Gastroesophageal sphincter (tissue), 4 donors: ENCODE measurements around the gene TLCD1. TPM values are rescaled to one million over a fixed set of nuclear protein-coding genes. Genes with fewer than 3 reads are reported as not detected.

Experiments
- ATAC-seq: fragments of 150-250 bp; one replicate; pipeline ENCODE4 v1.9.1; 2016; ENCODE audit warnings: mild to moderate bottlenecking, moderate library complexity
- H3K27ac ChIP-seq, 4 donors: fragments of 200-600 bp; sonication (generic) in 3 of 4; 1 replicate in 3 of 4; 2 replicates in 1 of 4; pipeline ENCODE4 v1.5.1; 2016 to 2019
- H3K27me3 ChIP-seq: fragments of 200-600 bp; sonication (generic); one replicate; pipeline ENCODE4 v1.5.1; 2019
- H3K36me3 ChIP-seq, 2 donors: fragments of 200-600 bp; sonication (generic); one replicate each; pipeline ENCODE4 v1.5.1; 2019; ENCODE audit warnings: control low read depth in 1 of 2
- H3K4me1 ChIP-seq, 3 donors: fragments of 200-600 bp; sonication (generic); 1 replicate in 2 of 3; 2 replicates in 1 of 3; pipeline ENCODE4 v1.5.1; 2016 to 2019; ENCODE audit warnings: control low read depth in 2 of 3
- H3K4me3 ChIP-seq, 2 donors: fragments of 200-600 bp; sonication (generic); one replicate each; pipeline ENCODE4 v1.5.1; 2019; ENCODE audit warnings: mild to moderate bottlenecking in 1 of 2, moderate library complexity in 1 of 2
- H3K9me3 ChIP-seq, 3 donors: fragments of 200-600 bp; sonication (generic); one replicate each; pipeline ENCODE4 v1.5.1; 2017 to 2019; ENCODE audit warnings: control low read depth in 2 of 3
- EP300 ChIP-seq: sonication (generic); formaldehyde crosslinking; IDR thresholded peaks from one replicate; pipeline ENCODE4 v1.6.1; 2017; ENCODE audit warnings: antibody characterized with exemption, mild to moderate bottlenecking
- POLR2A ChIP-seq, 2 donors: fragments of 450-650 bp; IDR thresholded peaks; one replicate each; pipeline ENCODE4 v1.6.1; 2017; ENCODE audit warnings: antibody characterized with exemption in 2 of 2, mild to moderate bottlenecking in 2 of 2, moderate library complexity in 1 of 2
- POLR2AphosphoS5 ChIP-seq: sonication (generic); formaldehyde crosslinking; IDR thresholded peaks from one replicate; pipeline ENCODE4 v1.6.1; 2017; ENCODE audit warnings: antibody characterized with exemption
- WGBS, 2 donors: methylation state at CpG; one replicate each; pipeline ENCODE4 v1.1.5; 2018; ENCODE audit warnings: low coverage in 1 of 2; 5-methylcytosine and 5-hydroxymethylcytosine counted together
- total RNA-seq, 4 donors: library from RNA; depleted of rRNA; stranded (reverse); fragments of >200 nt; gene quantifications; one replicate each; pipeline ENCODE4 v1.1.0, GENCODE V29; 2016
- TF ChIP-seq, protein P1 (sequence below), 4 experiments: fragments of 200-600 bp in 2 of 4; fragments of 450-650 bp in 2 of 4; sonication (generic) in 1 of 4; IDR thresholded peaks; one replicate each; pipeline ENCODE4 v1.5.1; 2017 to 2019; ENCODE audit warnings: antibody characterized with exemption in 4 of 4, mild to moderate bottlenecking in 2 of 4, moderate library complexity in 2 of 4

The TLCD1 gene
- total RNA-seq, 4 donors from 2014 or later: 1.1 to 2.8 TPM; not detected in 2

DNA sequence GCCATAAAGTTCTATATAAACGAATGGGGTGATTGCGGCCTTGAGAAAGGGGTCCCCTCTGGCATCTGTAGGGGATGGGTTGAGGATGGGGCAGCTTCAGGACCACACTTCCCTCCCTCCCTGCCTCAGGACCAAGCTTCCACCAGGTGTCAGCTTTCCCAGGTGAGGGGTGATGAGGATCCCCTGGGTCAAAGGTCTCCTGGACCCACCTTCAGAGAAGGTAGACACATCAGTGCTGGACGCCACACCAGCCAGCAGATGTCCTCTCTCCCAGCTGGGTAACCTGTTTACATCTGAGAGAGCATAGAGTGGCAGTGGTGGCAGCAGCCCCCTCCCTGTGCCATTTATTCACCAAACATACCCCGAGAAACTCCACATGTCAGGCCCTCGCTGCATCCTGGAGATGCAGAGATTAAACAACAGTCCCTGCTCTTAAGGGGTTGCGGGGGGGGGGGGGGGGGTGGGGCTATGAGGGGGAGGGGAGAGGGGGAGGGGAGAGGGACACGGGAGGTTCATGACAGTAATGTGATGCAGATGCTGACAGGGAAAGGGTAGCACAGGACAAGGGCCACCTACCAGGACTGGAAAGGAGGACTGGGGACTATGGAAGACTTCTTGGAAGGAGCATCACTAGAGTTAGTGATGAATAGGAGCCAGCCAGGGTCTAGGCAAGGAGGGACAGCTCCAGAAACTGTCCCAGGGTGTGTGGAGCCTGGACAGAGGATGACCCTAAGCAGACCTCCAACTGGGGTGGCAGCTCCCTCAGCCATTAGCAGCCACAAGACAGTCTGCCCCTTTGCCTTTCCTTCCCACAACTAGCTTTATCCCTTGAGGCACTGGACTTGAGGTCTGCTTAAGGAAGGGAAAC, 19.3 kb downstream of the TLCD1 start:
- H3K27me3 ChIP-seq: no peaks in the 10 kb centered on the region
- TF ChIP-seq EP300 (no peak), POLR2AphosphoS5 (no peak), POLR2A (IDR thresholded peaks at IDR 0.05) (no peak)
- TF ChIP-seq, protein P1, sequence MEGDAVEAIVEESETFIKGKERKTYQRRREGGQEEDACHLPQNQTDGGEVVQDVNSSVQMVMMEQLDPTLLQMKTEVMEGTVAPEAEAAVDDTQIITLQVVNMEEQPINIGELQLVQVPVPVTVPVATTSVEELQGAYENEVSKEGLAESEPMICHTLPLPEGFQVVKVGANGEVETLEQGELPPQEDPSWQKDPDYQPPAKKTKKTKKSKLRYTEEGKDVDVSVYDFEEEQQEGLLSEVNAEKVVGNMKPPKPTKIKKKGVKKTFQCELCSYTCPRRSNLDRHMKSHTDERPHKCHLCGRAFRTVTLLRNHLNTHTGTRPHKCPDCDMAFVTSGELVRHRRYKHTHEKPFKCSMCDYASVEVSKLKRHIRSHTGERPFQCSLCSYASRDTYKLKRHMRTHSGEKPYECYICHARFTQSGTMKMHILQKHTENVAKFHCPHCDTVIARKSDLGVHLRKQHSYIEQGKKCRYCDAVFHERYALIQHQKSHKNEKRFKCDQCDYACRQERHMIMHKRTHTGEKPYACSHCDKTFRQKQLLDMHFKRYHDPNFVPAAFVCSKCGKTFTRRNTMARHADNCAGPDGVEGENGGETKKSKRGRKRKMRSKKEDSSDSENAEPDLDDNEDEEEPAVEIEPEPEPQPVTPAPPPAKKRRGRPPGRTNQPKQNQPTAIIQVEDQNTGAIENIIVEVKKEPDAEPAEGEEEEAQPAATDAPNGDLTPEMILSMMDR (IDR thresholded peaks at IDR 0.05): no peak
- ATAC-seq: no peak
- peaks cover 0 to 22% (median 0%) of the 10 kb centered on the region in 3 donors for H3K4me1 ChIP-seq
- H3K4me3 ChIP-seq: no peak overlapping the region
- peaks cover 0 to 40% of the 10 kb centered on the region in 2 donors for H3K36me3 ChIP-seq
- no peaks in the 10 kb centered on the region for H3K9me3 ChIP-seq
- WGBS, 2 donors: 57% methylated on average over 3 of the region's 7 CpGs; no CpG with 5 or more reads in 1 of the 2 donors
- H3K27ac ChIP-seq: no peak overlapping the region

DNA sequence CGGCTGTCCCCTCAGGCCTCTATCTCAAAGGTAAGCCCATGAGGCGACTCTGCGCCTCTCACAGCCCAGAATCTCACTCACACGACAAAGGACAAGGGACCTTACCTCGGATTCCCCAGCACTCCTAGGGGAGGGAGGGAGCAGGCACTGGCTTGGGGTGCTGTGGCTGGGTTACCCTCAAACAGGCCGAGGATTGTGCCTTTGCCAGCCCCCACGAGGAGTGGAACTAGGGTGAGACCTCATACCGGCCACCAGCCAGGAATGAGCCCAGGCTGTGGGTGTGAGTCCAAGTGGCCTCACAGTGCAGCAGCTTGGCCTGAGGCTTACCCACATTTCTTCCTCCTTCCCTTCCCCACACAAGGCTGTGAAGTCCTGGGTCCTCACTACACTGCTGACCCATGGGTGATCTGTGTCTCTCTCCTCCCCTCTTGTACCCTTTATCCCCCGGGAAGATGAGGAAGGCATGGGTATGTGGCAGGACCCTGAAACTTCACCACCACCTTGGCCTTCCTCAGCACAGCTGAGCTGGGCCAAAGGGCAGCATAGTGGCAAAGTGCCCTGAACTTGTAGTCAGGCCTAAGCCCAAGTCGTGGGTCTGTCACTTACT, 20.2 kb downstream of the TLCD1 start:
- no peaks in the 10 kb centered on the region for H3K9me3 ChIP-seq
- TF ChIP-seq, protein P1 (IDR thresholded peaks at IDR 0.05): no peak
- TF ChIP-seq POLR2A (IDR thresholded peaks at IDR 0.05) (no peak), POLR2AphosphoS5 (no peak), EP300 (no peak)
- no peak for ATAC-seq
- peaks cover 0 to 15% (median 0%) of the 10 kb centered on the region in 3 donors for H3K4me1 ChIP-seq
- peaks cover 0 to 49% of the 10 kb centered on the region in 2 donors for H3K36me3 ChIP-seq
- 75 to 87% methylated on average over 3 to 4 of the region's 10 CpGs for WGBS, 2 donors
- no peaks in the 10 kb centered on the region for H3K27me3 ChIP-seq
- no peak overlapping the region for H3K4me3 ChIP-seq
- H3K27ac ChIP-seq: no peak overlapping the region

DNA sequence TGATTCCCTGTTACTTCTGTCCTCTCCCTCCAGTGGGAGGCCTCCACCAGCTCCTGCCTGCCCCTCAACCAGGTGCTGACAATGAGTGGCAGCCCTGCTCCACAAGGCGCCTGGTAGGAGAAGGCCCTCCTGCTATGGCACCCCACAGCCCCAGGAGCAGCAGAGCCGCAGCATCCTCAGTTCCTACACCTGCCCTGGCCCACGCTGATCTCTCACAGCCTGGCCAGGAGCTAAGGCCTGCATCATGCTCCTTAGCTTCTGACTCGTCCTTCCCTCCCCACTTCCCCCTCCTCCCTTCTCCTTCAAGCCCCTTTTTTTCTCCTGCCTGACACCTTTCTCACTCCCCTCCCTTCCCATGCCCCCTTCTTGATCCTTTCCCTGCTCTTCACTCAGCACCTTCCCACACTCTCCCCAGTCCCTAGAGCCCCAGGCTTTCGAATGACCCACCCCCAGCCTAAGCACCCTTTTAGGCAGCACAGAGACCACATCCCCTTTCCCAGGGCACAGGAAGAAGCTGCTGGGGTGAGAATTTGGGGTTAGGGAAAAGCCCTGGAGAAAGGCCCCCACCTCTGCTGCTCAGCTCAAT, 20.9 kb downstream of the TLCD1 start:
- no peak overlapping the region for H3K27ac ChIP-seq
- 61% methylated on average over 3 of the region's 5 CpGs; no CpG with 5 or more reads in 1 of the 2 donors for WGBS, 2 donors
- H3K4me1 ChIP-seq: peaks cover 0 to 9% (median 0%) of the 10 kb centered on the region in 3 donors
- peaks cover 0 to 55% of the 10 kb centered on the region in 2 donors for H3K36me3 ChIP-seq
- no peaks in the 10 kb centered on the region for H3K27me3 ChIP-seq
- TF ChIP-seq EP300 (no peak), POLR2A (IDR thresholded peaks at IDR 0.05) (no peak), POLR2AphosphoS5 (no peak)
- TF ChIP-seq, protein P1 (IDR thresholded peaks at IDR 0.05): no peak
- no peaks in the 10 kb centered on the region for H3K9me3 ChIP-seq
- no peak overlapping the region for H3K4me3 ChIP-seq
- no peak for ATAC-seq

DNA sequence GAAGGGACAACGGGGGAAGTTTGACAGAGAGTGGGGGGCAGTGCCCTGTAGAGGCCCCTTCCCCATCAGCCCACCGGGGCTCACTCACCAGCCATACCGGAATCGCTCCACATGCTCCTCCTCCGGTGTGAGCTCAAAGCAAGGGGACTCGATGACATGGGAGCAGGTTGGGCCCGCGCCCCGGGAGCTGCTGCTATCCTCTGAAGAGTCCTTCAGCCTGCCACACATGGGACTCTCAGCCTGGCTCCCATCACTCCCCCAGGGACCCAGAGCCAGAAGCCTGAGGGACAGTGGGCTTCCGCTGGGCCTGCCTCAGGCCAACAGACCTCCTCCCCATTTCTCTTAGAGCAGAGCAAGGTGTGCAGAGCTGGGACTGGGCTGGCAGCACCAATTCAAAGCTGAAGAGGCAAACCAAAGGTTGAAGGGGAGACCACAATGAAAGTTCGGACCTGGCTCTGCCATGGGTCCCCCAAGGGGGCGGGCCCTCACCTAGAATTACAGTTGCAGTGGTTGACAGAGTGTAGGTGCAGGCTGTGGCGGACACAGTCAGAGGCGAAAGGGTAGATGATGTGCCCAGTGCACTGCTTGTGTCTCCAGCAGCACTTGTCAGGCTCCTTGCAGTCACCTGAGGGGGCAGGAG, 21.7 kb downstream of the TLCD1 start:
- no peak for ATAC-seq
- TF ChIP-seq POLR2A (IDR thresholded peaks at IDR 0.05): no peak
- TF ChIP-seq, protein P1 (IDR thresholded peaks at IDR 0.05): no peak
- no peak for TF ChIP-seq EP300
- TF ChIP-seq POLR2AphosphoS5: no peak
- no peaks in the 10 kb centered on the region for H3K27me3 ChIP-seq
- peaks cover 0 to 64% of the 10 kb centered on the region in 2 donors for H3K36me3 ChIP-seq
- peaks cover 0 to under 1% (median 0%) of the 10 kb centered on the region in 3 donors for H3K4me1 ChIP-seq
- no peak overlapping the region for H3K27ac ChIP-seq
- H3K9me3 ChIP-seq: no peaks in the 10 kb centered on the region
- 83 to 100% methylated on average over 1 to 6 of the region's 14 CpGs for WGBS, 2 donors
- H3K4me3 ChIP-seq: no peak overlapping the region
